ENCODE data around the gene KCTD17.

The KCTD17 gene

GRCh38 chr22:37019309-37020191, 32.0 kb upstream of the KCTD17 start, which contains the start of the genes MPST and TST:
Gene MPST, plus strand, starts transcription at chr22:37019742. Its CDS starts 95 bp downstream, at chr22:37019837.
Gene TST, minus strand, starts transcription at chr22:37019447. Its CDS starts 715 bp downstream, at chr22:37018732.
- H3K4me1 ChIP-seq (ENCODE audit: insufficient read depth, low read length, poor library complexity, severe bottlenecking): peaks cover 42% of the 10 kb centered on the region
- H3K4me3 ChIP-seq (ENCODE audit: low read length, poor library complexity, severe bottlenecking): peak within 1 kb of the TSS; percentile 95
- no peaks in the 10 kb centered on the region for H3F3A ChIP-seq (ENCODE audit: low read depth)
- H3K36me3 ChIP-seq (ENCODE audit: insufficient read depth, low read length): no peaks in the 10 kb centered on the region
- TF ChIP-seq EZH2phosphoT487 (IDR thresholded peaks at IDR 0.05; ENCODE audit: borderline replicate concordance) (no peak), CTCF (conservative IDR thresholded peaks at IDR 0.05; ENCODE audit: low read length) (no peak; the same call in 1 of the 2 replicates)
- H3K9ac ChIP-seq (ENCODE audit: low read depth, low read length, poor library complexity, severe bottlenecking): peak within 1 kb of the TSS; percentile 99
- H3K27me3 ChIP-seq (ENCODE audit: insufficient read depth, low read length, poor library complexity, severe bottlenecking): peaks cover 5% of the 10 kb centered on the region
- peaks cover 35% of the 10 kb centered on the region for H4K20me1 ChIP-seq (ENCODE audit: insufficient read depth, low read length, poor library complexity, severe bottlenecking)
- H3K9me3 ChIP-seq (ENCODE audit: insufficient read depth, low read depth, low read length): no peaks in the 10 kb centered on the region
- H3K9me2 ChIP-seq (replicated peaks; ENCODE audit: low read depth, low read length): no peaks in the 10 kb centered on the region
- peak within 1 kb of the TSS; percentile 83 for H2AFZ ChIP-seq (ENCODE audit: low read length)
- H3K79me2 ChIP-seq (ENCODE audit: insufficient read depth, low read length): peaks cover 81% of the 10 kb centered on the region
- H3K4me2 ChIP-seq (ENCODE audit: low read depth, low read length, poor library complexity, severe bottlenecking): peak within 1 kb of the TSS; percentile 96

- Histone ChIP-seq H3K9me2 (replicated peaks; ENCODE audit: low read depth, low read length) (no peaks in the 10 kb centered on the region), H3K4me1 (ENCODE audit: insufficient read depth, low read length, poor library complexity, severe bottlenecking) (peaks cover 41% of the 10 kb centered on the region), H3K27me3 (ENCODE audit: insufficient read depth, low read length, poor library complexity, severe bottlenecking) (peaks cover 5% of the 10 kb centered on the region), H3K4me3 (ENCODE audit: low read length, poor library complexity, severe bottlenecking) (peak overlapping the region; percentile 95), H2AFZ (ENCODE audit: low read length) (peak overlapping the region; percentile 83), H4K20me1 (ENCODE audit: insufficient read depth, low read length, poor library complexity, severe bottlenecking) (peaks cover 35% of the 10 kb centered on the region), H3F3A (ENCODE audit: low read depth) (no peaks in the 10 kb centered on the region), H3K79me2 (ENCODE audit: insufficient read depth, low read length) (peaks cover 86% of the 10 kb centered on the region), H3K9me3 (ENCODE audit: insufficient read depth, low read depth, low read length) (no peaks in the 10 kb centered on the region), H3K9ac (ENCODE audit: low read depth, low read length, poor library complexity, severe bottlenecking) (peak overlapping the region; percentile 99), H3K4me2 (ENCODE audit: low read depth, low read length, poor library complexity, severe bottlenecking) (peak overlapping the region; percentile 96), H3K36me3 (ENCODE audit: insufficient read depth, low read length) (no peaks in the 10 kb centered on the region; the same call in 1 of the 2 replicates)
- TF ChIP-seq CTCF (conservative IDR thresholded peaks at IDR 0.05; ENCODE audit: low read length): no peak
- no peak for TF ChIP-seq EZH2phosphoT487 (IDR thresholded peaks at IDR 0.05; ENCODE audit: borderline replicate concordance)
Observed at GRCh38 chr22:37020192-37020479, 31.4 kb upstream of the KCTD17 start.

- Histone ChIP-seq H3F3A (ENCODE audit: low read depth) (no peaks in the 10 kb centered on the region), H3K4me2 (ENCODE audit: low read depth, low read length, poor library complexity, severe bottlenecking) (peak overlapping the region; percentile 96), H2AFZ (ENCODE audit: low read length) (no peak overlapping the region), H4K20me1 (ENCODE audit: insufficient read depth, low read length, poor library complexity, severe bottlenecking) (peaks cover 35% of the 10 kb centered on the region), H3K4me1 (ENCODE audit: insufficient read depth, low read length, poor library complexity, severe bottlenecking) (peaks cover 37% of the 10 kb centered on the region), H3K27me3 (ENCODE audit: insufficient read depth, low read length, poor library complexity, severe bottlenecking) (peaks cover 5% of the 10 kb centered on the region), H3K79me2 (ENCODE audit: insufficient read depth, low read length) (peaks cover 84% of the 10 kb centered on the region), H3K9me3 (ENCODE audit: insufficient read depth, low read depth, low read length) (no peaks in the 10 kb centered on the region), H3K4me3 (ENCODE audit: low read length, poor library complexity, severe bottlenecking) (peak overlapping the region; percentile 95), H3K36me3 (ENCODE audit: insufficient read depth, low read length) (no peaks in the 10 kb centered on the region; the same call in 1 of the 2 replicates), H3K9me2 (replicated peaks; ENCODE audit: low read depth, low read length) (no peaks in the 10 kb centered on the region), H3K9ac (ENCODE audit: low read depth, low read length, poor library complexity, severe bottlenecking) (peak overlapping the region; percentile 99)
- TF ChIP-seq CTCF (conservative IDR thresholded peaks at IDR 0.05; ENCODE audit: low read length): no peak
- TF ChIP-seq EZH2phosphoT487 (IDR thresholded peaks at IDR 0.05; ENCODE audit: borderline replicate concordance): no peak
Observed at GRCh38 chr22:37021041-37021440, 30.5 kb upstream of the KCTD17 start.

Measured in Loucy (cell line).